CD4-positive, alpha-beta T cell treated with Interleukin-17A for 4 hours (primary cell): ENCODE measurements around the gene MYO1E.
"Not testable (repeated sequence)": the region's sequence is repeated elsewhere in the genome, so short reads cannot be mapped to it uniquely, and the experiment has no call there.

Experiments
- DNase-seq: peaks from one replicate; pipeline ENCODE4 v3.0.0-alpha.2; 2020; ENCODE audit warnings: mixed read lengths

Gene MYO1E

DNA sequence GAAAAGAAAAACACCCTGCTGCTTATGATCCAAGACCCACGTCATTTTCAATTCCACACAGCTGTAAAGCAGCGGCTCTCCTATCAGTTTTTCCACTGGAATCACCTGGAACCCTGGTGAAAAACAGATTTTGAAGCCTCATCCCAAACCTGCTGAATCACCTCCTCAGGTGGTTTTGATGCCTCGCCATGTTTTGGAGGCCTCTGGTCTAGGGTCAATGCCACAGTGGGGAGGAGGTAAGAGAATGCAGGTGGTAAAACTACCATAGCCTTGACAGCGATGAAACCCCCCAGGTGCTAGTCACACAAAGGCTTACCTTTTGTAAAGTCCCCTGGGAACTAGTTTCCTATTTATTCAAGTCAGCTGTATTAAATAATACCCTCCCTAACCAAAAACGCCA lies 24.8 kb downstream of the MYO1E start:
- no peak for DNase-seq

DNA sequence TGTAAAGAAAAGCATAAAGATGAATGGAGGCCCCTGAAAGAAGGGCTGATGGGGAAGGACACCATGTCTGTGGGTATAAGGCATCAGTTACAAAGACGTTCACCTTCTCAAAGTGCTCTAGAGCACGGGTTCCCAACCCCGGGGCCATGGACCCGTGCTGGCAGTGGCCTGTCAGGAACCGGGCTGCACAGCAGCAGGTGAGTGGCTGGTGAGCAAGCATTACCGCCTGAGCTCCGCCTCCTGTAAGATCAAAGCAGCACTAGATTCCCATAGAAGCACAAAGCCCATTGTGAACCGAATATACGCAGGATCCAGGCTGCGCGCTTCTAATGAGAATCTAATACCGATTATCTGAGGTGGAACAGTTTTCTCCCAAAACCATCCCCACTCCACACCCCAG lies 25.7 kb downstream of the MYO1E start:
- no peak for DNase-seq

DNA sequence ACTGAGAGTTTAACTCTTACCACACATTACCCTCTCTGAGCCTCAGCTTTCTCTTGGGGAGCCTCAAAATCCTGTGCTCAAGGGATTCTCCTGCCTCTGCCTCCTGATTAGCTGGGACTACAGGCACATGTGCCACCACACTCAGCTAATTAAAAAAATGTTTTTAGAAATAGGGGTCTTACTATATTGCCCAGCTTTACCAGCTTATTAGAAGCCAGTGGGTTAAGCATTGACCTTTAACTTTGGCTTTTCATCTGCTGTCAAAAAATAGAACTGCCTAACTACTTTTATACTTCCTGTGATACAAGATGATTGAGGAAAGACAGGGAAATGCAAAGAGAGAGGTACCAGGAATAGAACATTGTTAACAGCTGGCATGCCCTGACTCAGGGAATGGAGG lies 27.3 kb downstream of the MYO1E start:
- no peak for DNase-seq

DNA sequence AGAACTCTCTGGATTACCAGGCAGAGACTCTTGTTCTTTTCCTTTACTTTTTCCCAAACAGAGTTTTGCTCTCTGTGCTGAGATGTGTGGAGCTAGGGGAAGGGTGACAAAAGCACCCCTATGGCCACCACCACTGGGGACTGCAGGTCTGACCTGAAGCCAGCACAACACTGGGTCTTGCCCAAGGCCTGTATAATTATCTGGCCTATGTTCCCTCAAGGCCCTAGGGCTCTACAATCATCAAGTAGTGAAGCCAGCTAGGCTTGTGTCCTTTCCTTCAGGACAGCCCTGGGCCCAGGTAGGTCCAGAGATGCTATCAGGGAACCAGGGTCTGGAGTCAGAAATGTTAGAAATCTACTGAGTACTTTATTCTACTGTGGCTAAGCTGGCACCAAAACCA lies 28.4 kb downstream of the MYO1E start:
- DNase-seq = no peak

DNA sequence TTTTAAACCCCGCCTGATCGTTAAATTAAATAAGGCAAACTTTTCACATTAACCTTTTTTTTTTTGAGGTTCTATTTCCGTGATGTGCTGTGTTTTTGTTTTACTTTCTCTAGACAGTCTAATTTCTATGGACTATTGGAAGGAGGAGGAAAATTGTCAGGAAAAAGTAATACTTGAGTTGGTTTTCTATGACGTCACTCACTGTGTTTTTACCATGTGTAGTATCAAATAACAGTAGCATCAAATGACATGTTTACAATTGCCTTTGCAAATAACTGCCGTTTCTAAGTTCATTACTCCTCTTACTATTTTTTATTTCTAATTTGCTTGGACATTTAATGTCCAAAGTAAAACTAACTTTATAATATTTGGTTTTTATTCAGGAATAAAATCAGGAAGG lies 32.3 kb downstream of the MYO1E start:
- DNase-seq = no peak

DNA sequence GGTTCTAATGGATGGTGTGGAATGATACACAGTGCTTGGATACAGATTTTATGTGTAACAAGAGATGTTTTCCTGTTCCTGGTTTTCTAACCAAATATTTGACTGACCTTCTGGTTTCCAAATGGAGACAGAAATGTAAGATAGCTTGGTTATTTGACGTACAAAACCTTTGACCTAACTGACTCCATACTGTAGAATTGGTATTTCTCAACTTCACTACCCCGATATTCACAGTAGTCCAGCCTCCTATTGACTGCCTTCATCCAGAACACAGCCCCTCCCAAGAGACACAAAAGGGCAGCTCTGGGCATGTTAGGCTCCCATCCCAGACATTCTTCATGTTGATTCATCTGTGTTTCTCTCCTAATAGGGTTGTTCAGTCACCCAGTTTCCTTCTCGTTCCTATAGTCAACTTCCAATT lies 33.4 kb downstream of the MYO1E start:
- no peak for DNase-seq

DNA sequence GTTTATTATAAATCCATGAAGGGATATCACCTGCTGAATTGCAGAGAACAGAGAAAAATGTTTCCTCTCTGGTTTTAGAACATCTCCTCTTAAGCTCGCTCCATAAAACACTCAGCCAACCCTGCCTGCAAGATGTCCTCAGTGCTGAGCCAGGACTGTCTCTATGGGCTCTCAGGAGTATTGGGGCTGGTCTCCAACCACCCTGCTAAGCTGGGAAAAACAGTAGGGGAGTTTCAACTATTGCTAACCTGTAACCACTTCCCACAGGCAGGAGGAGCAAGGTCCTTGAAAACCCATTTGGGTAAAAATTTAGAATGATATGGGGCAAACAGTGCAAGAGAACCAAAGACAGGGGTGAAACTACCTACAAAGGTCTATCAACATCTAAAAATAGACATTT lies 34.3 kb downstream of the MYO1E start:
- no peak for DNase-seq

DNA sequence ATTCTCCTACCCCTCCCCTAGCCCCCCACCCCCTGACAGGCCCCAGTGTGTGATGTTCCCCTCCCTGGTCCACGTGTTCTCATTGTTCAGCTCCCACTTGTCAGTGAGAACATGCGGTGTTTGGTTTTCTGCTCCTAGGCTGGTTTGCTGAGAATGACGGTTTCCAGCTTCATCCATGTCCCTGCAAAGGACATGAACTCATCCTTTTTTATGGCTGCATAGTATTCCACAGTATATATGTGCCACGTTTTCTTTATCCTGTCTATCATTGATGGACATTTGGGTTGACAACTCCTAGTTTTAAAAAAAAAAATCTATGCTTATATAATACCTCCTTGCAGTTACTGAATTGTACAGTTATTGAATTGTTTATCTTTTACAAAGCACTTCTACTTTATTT lies 35.9 kb downstream of the MYO1E start:
- DNase-seq = not testable (repeated sequence)

DNA sequence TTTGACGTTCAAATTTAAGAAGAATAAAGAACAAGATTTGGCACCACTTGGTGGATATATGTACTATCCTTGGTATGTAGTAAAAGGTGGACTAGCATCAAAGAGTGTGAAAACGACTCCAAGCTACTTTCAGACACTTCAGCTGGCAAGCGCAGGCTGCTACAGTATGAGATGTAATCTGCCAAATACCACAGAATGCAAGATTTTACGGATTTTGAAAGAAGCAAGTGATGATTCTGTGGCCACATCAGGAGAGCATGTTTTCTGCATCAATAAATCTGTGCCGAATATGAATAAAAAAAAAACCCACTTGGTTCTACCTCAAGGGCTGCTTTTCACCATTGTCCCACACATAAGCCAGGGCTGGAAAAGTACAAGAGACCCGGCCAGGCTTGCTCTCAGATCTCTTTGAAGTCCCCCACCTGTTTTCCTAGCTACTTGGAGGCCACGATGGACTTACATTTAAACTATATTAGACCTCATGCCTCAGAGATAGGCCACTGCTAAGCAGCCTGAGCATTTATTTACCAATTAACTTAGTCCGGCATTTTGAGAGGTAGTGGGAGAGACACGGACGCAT lies 37.4 kb downstream of the MYO1E start:
- no peak for DNase-seq

DNA sequence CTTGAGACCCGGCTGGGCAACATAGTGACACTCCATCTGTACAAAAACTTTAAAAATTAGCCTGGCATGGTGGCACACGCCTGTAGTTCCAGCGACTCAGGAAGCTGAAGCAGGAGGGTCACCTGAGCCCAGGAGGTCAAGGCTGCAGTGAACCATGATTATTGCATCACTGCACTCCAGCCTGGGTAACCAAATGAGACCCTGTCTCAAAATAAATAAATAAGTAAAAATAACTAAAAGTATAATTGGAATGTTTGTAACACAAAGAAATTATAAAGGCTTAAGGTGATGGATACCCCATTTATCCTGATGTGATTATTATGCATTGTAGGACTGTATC lies 38.6 kb downstream of the MYO1E start:
- DNase-seq = no peak

DNA sequence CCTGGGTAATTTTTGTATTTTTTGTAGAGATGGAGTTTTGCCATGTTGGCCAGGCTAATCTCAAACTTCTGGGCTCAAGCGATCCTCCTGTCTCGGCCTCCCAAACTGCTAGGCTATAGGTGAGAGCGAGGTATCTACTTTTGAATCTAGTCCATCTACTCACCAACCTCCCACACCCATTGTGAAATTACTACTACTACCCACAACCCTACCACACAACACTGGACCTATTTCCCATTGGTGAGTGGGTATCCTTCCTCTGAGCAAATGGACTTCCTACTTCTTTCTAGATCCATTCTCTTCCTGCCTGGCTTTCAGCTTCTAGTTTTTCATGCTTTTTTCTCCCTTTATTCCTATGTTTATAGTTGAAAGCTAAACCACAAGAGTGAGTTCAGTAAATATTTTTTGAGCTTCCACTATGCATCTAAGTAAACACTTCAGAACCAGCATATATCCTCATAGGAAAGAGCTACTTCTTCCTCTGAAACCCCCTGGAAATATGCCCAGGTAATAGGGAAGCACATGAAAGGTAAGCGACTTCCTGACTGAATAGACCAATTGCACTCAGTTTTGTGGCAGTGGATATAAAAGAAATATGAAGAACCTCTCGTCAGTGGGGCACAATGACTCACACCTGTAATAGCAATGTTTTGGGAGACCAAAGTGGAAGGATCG lies 39.1 kb downstream of the MYO1E start:
- DNase-seq = no peak

DNA sequence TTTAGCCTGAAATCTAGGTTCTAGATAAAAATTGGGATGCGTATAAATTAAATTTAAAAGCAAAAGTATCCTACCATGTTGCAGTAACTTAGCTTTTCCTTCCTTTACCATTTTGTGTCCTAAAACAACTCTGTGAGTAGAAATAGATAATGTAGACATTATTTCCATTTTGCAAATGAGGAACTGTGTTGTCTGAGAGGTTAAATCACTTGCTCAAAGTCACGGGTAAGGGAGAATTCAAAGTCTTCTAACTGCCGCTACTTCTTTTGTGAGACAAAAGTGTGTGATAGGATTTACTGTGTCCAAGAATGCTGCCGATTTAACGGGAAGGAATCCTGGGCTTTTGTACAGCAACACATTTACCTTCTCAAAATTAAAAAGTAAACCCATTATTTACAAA lies 40.7 kb downstream of the MYO1E start:
- DNase-seq = no peak

DNA sequence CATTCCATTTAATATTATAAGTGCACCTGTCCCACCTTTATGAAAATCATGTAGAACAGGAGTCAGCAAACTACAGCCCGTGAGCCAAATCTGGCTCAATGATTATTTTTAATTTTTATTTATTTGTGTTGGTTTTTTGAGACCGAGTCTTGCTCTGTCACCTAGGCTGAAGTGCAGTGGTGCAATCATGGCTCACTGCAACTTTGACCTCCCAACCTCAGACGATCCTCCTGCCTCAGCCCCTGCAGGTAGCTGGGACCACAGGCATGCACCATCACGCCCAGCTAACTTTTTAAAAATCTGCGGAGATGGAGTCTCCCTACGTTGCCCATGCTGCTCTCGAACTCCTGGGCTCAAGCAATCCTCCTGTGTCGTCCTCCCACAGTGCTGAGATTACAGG lies 42.0 kb downstream of the MYO1E start:
- no peak for DNase-seq

DNA sequence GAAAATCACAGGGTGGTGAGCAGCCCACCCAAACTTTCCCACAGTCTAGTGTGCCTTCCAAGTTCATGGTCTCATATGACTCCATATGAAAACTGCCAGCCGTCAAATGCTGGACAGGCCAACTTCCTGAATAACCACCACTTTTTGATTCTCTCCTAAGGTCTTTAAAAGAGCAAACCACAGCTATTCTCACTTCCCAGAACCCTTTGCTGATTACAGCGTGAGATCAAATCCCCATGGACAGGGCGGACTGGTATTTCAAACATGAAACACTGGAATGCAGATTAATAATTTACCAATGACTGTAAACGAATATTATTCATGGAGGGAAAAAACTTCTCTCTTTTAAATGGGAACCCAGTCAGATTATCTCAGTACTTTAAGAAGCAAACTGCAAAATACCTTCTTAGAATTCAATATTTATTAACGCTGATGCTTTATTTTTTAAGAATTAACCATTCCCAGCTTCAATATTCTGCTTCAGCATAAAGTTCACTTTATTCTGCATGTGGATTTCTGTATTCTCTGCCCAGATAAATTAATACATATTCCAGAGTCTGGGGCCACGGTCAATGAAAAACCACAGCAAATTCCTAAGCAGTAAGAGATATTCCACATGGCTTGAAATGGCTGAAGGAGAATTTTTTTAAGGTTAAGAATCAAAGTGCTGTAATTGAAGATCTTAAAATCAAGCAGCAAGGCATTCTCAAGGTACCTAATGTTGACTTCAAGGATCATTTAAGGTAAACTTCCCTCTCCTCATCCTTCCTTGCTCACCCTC lies 42.9 kb downstream of the MYO1E start:
- no peak for DNase-seq

DNA sequence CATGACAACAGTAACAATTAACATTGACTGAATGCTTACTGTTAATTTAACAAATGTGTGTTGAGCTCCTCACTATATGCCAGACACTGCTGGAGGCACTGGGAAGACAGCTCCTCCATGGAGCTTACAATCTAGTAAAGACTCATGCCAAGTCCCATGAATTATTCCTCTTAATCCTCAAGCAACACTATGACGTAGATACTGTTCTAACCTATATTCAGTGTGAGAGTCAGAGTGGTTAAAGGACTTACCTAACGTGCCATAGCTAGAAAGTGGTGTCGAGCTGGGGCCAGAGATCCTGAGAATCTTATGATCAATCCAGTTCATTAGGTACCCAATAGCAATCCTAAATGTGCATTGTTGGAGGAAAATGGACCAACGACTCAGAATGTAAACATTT lies 43.6 kb downstream of the MYO1E start:
- no peak for DNase-seq

DNA sequence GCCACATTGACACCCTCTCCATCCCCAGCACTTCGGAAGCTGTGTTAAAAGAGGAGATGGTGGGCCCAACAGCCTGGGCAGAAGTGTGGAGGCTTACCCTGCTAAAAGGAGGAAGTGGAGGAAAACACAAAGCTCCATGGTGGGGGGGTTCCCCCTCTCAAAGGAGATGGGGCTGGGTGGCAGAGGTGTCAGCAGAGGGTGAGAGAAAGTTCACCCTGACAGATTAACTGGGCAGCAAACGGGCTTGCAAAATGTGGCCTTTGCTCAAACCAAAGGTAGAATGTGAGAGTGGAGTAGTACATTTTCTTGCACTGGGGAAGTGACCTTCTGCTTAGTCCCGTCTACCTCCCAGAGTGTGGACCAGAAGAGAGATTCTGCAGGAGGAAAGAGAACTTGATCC lies 44.7 kb downstream of the MYO1E start:
- no peak for DNase-seq

DNA sequence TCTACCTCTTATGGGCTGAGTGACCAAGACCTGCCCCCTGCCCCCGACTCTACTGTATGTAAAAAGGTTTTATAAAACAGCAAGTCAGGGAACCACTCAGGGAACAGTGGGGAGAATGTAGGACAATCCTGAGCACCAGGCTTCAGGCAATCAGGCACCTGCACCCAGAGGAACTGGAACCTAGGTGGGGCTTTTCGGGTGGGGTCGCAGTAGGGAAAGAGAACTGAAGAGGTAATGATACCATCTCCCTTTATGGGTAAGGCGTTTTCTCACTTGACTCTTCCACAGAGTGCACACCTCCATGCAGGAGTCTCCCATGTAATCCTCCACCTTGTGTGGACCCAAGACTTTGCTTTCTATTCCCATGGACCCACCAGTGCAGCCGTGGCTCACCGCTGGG lies 45.8 kb downstream of the MYO1E start:
- no peak for DNase-seq

DNA sequence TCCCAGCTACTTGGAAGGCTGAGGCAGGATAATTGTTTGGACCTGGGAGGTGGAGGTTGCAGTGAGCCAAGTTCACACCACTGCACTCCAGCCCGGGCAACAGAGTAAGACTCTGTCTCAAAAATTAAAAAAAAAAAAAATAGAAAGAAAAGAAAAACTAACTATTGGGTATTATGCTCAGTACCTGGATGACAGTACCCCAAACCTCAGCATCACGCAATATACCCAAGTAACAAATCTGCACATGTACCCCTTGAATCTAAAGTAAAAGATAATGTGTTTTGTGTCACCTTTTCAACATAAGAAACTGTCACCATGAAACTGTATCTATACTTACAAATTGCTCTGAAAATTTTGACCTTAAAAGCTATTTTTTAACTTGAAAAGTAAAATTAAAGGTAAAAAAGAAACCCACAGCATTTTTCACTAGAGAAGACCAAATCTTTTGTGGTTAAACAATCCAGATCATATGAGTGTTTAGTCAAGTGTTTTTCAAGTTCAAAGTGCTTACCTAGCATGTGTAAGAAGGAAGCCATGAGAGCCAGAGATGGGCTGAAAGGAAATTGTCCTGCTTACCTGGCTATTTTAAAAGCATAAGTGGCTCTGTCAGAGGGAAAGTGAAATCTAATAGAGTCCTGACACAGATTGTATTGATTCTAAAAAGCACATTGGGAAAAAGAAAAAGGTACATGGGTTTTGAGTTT lies 50.5 kb downstream of the MYO1E start:
- DNase-seq = no peak

DNA sequence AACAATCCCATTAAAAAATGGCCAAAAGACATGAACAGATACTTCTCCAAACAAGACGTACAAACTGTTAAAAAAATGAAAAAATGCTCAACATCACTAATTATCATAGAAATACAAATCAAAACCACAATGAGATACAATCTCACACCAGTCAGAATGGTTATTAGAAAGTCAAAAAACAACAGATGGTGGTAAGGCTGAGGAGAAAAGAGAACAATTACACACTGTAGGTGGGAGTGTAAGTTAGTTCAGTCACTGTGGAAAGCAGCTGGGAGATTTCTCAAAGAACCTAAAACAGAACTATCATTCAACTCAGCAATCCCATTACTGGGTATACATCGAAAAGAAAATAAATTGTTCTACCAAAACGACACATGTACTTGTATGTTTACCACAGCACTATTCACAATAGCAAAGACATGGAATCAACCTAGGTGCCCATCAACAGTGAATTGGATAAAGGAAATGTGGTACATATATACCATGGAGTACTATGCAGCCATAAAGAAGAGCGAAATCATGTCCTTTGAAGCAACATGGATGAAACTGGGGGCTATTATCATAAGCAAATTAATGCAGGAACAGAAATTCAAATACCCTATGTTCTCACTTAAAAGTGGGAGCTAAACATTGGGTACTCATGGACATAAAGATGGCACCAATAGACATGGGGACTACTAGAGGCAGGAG lies 51.5 kb downstream of the MYO1E start:
- DNase-seq = no peak

DNA sequence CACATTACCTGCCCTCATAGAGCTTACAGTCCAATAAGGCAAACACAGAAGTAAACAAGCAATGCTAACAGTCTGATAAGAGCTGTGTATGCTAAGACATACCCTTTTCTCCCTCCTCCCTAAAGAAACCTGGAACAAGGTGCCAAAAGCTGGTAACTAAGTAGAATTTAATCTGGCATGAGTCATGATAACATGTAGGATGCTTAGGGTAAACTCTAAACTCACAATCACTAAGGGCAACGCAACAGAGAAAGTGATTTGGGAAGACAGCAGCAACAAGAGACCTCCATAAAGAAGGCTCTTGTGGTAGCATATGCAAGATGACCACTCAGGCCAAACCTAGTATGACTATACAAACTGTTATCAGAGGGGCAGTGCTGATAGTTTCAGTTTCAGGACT lies 55.5 kb downstream of the MYO1E start:
- DNase-seq = no peak

DNA sequence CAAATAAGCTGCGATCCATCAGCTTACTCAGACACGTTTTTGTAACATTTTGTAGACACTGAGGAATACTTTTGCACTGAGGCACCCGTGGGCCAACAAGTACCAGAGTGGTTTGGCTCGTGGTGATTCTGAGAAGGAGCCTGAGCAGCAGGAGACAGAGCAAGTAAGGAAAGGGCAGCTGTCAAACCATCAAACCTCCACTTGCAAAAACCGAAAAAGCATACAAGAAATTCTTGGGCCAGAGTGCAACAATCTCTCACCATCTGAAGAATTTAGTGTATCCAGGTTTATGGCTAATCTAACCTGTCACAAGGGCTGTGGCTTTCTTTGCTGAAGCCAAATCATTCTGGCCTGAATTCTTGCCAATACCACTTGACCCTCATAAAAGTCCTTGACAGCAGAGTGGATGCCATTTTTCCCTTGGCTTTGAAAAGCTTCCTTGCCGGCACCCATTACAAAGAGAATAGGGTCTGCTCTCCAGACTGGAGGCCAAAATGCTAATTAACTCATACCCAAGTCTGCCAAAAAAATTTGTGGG lies 56.7 kb downstream of the MYO1E start:
- DNase-seq = no peak

DNA sequence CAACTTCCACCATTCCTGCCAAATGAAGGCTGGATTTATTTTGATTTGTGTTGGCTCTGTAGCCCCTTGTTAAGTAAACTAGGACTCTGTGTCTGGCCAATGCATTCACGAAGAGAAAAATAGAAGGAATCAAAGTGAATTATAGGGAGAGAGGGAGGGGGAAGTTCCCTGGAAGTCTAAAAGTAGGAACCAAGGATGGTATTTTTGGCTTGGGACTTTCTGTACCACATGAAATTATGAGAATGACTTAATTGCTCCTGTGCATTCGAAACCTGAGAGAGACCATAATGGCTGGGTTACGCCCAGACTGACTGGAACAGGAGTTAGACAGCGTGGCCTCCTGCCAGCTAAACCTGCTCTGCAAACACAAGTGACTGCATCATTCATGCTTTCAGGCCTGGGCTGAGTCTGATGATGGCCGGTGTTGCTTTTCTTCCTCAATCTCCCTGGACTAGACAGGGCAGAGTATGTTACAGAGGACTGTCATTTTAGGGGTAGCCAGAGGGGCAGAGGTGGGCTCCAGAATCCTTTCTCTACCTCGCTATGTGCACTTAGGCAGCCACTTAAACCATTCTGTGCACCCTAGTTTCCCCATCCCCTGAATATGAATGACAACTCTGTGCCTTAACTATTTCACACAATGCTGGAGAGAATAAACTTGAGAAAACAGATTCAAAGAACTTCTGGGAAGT lies 58.9 kb downstream of the MYO1E start:
- no peak for DNase-seq
